ENCODE measurements around the gene WDTC1. TPM values are rescaled to one million over a fixed set of nuclear protein-coding genes. Genes with fewer than 3 reads are reported as not detected.

WDTC1 gene
- total and polyA plus RNA-seq, 9 of the 15 experiments (the other 6 are each of a cell fraction or from before 2014, with no cell fraction given), result 0.18 to 32.3 (median 8.8) TPM

DNA sequence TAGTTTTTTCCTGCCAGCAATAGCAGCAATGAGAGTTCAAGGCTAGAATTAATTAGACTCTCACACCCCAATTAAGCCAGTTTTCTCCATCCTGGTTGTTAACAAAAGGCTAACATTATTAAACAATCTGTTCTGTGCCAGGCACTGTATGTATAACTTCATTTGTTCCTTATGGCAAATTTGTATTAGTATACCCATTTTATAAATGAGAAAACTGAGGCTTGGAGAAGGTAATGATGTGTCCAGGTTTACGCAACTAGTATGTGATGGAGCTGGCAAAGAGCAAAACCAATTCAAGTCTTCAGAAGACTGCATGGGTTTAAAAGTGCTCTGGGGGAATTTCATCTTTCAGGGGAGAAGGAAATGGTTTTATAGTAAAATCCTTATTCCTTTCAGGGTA is 41.2 kb upstream of the WDTC1 start (continued):
- 0 out of 4 replicates have a peak, but pooled peaks of 1 of the 2 experiments have one; percentile 5 for TF ChIP-seq ZMIZ1 (IDR thresholded peaks at IDR 0.05; ENCODE audit: low read depth in 2 of 2, low read length in 2 of 2)
- no peak for TF ChIP-seq EGR1 (conservative IDR thresholded peaks at IDR 0.05)
- TF ChIP-seq KDM1A (IDR thresholded peaks at IDR 0.05), result peak; percentile 62 to 64
- TF ChIP-seq ZNF280B (CRISPR knock-in tag; IDR thresholded peaks at IDR 0.05), result no peak
- TF ChIP-seq, protein P1, sequence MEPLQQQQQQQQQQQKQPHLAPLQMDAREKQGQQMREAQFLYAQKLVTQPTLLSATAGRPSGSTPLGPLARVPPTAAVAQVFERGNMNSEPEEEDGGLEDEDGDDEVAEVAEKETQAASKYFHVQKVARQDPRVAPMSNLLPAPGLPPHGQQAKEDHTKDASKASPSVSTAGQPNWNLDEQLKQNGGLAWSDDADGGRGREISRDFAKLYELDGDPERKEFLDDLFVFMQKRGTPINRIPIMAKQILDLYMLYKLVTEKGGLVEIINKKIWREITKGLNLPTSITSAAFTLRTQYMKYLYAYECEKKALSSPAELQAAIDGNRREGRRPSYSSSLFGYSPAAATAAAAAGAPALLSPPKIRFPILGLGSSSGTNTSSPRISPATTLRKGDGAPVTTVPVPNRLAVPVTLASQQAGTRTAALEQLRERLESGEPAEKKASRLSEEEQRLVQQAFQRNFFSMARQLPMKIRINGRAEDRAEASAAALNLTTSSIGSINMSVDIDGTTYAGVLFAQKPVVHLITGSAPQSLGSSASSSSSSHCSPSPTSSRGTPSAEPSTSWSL (CRISPR knock-in tag; IDR thresholded peaks at IDR 0.05; ENCODE audit: borderline replicate concordance), result no peak
- TF ChIP-seq ETV6 (IDR thresholded peaks at IDR 0.05; ENCODE audit: borderline replicate concordance in 1 of 2, low read depth in 2 of 2, low read length in 1 of 2), result no peak
- TF ChIP-seq ETV6 (CRISPR knock-in tag; IDR thresholded peaks at IDR 0.05; ENCODE audit: borderline replicate concordance), result no peak
- TF ChIP-seq ATF4 (CRISPR knock-in tag; IDR thresholded peaks at IDR 0.05), result no peak
- no peak for TF ChIP-seq PHB2 (IDR thresholded peaks at IDR 0.05; ENCODE audit: low read depth)
- no peak for TF ChIP-seq ZFPM2 (CRISPR knock-in tag; IDR thresholded peaks at IDR 0.05)

All from K562 (cell line).